HFF-Myc (cell line): ENCODE results near the gene PTPRN2.

Experiments used
- DNase-seq: peaks from one replicate; pipeline ENCODE4 v3.0.0-alpha.2; 2011; ENCODE audit warnings: low read depth; ENCODE audit errors: extremely low read depth
- H3K4me3 ChIP-seq: replicated peaks from 2 replicates; pipeline ENCODE4 v1.5.1; 2011; ENCODE audit warnings: low read depth, mild to moderate bottlenecking, control low read depth, low read length
- TF ChIP-seq, protein P1 (sequence below): IDR thresholded peaks from 2 replicates; pipeline ENCODE4 v1.5.1; 2012; ENCODE audit warnings: mild to moderate bottlenecking, low read depth, low read length, control low read depth; ENCODE audit errors: missing control alignments

The PTPRN2 gene

DNA sequence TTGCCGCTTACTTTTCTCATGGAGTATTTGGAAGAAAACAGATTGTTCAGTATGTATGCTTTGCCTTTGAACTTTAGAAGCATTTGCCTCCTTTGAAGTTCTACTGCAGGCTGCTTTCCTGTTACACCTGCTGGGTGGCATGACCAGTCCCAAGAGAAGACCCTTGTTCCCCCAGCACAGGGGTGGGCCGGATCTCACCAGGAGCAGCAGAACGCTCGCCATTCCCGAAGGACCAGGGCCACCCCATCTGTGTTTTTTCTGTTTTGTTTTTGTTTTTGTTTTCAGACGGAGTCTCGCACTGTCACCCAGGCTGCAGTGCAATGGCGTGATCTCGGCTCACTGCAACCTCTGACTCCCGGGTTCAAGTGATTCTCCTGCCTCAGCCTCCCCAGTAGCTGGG lies 493.6 kb downstream of the PTPRN2 start:
- DNase-seq, result no peak
- no peak overlapping the region for H3K4me3 ChIP-seq
- TF ChIP-seq, protein P1, sequence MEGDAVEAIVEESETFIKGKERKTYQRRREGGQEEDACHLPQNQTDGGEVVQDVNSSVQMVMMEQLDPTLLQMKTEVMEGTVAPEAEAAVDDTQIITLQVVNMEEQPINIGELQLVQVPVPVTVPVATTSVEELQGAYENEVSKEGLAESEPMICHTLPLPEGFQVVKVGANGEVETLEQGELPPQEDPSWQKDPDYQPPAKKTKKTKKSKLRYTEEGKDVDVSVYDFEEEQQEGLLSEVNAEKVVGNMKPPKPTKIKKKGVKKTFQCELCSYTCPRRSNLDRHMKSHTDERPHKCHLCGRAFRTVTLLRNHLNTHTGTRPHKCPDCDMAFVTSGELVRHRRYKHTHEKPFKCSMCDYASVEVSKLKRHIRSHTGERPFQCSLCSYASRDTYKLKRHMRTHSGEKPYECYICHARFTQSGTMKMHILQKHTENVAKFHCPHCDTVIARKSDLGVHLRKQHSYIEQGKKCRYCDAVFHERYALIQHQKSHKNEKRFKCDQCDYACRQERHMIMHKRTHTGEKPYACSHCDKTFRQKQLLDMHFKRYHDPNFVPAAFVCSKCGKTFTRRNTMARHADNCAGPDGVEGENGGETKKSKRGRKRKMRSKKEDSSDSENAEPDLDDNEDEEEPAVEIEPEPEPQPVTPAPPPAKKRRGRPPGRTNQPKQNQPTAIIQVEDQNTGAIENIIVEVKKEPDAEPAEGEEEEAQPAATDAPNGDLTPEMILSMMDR, result no peak

- no peak for DNase-seq
- TF ChIP-seq, protein P1, result no peak
These were observed 494.3 kb downstream of the PTPRN2 start for GRCh38 chr7:158093156-158093796.

DNA sequence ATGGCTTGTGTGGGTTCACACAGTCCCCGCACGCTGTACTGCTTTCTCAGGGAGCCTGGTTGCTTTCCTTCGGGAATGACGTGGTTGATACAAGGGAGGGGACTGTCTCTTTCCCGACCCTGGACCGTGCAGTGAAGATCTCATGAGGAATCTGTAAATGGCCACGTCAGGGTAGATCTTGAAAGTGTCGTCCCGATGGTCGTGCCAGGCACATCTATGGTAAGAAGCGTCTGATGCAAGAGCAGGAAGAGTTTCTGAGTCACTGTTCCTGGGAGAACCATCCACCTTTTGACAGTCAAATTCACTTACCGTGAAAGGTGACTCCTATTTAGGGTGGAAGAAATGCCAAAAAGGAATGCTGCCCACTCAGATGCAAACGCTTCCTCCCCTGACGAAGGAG lies 500.4 kb downstream of the PTPRN2 start:
- no peak overlapping the region for H3K4me3 ChIP-seq
- TF ChIP-seq, protein P1, result no peak
- no peak for DNase-seq

More at GRCh38 chr7:158093156-158093796, 494.3 kb downstream of the PTPRN2 start:
- H3K4me3 ChIP-seq, result no peak overlapping the region

GRCh38 chr7:158085741-158086695 lies 501.6 kb downstream of the PTPRN2 start:
- no peak for DNase-seq
- TF ChIP-seq, protein P1, result no peak

GRCh38 chr7:158084555-158084954 lies 503.1 kb downstream of the PTPRN2 start:
- no peak for DNase-seq
- no peak overlapping the region for H3K4me3 ChIP-seq
- TF ChIP-seq, protein P1, result no peak

More at GRCh38 chr7:158085741-158086695, 501.6 kb downstream of the PTPRN2 start:
- no peak overlapping the region for H3K4me3 ChIP-seq

DNA sequence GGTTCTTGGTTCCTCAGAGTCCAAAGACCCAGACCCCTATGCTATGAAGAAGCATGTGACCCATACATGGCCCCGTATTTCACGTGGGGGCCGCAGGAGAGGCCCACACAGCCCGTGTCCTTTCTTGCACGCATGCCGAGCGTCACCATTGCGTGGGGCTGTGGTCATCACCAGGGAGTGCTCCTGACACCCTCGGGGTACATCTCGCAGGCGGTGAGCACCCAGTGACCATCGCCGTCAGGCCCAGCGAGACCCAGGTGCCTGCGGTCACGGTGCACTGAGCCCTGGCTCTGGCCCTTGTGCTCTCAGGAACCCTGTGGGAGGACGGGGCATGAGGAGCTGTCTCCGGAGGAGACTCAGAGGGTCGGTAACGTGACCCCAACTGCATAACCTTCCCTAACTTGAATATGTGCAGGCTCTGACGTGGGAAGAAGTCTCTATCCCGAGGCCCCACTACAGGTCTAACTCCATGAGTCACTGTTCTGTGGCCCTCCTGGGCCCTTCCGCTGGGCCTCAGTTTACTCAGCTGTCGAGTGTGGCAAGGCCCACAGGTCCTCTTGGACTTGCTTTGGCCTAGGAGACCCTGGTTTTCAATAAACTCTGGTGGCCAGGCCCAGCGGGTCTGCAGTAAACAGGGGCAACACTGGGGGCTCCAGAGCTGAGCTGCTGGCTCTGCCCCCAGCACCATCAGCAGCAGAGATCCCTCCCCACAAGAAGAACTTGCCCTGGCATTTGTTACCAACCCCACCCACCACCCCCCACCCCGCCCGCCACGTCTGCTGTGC lies 503.9 kb downstream of the PTPRN2 start:
- H3K4me3 ChIP-seq, result no peak overlapping the region
- no peak for DNase-seq
- TF ChIP-seq, protein P1, result no peak
